ENCODE data around the gene TERT.
"Not testable (repeated sequence)": the region's sequence is repeated elsewhere in the genome, so short reads cannot be mapped to it uniquely, and the experiment has no call there.

Gene TERT

GRCh38 chr5:1293416-1294205, 1.3 kb downstream of the TERT start:
- no peak for DNase-seq

- DNase-seq: no peak
Observed at GRCh38 chr5:1292846-1293415, 1.9 kb downstream of the TERT start.

- no peak for DNase-seq
Observed at GRCh38 chr5:1292139-1292538, 2.7 kb downstream of the TERT start.

- DNase-seq: no peak
Observed at GRCh38 chr5:1291611-1292080, 3.2 kb downstream of the TERT start.

- DNase-seq: not testable (repeated sequence)
Observed at GRCh38 chr5:1290956-1291355, 3.9 kb downstream of the TERT start.

GRCh38 chr5:1289559-1289958, 5.3 kb downstream of the TERT start:
- not testable (repeated sequence) for DNase-seq

- no peak for DNase-seq
Observed at GRCh38 chr5:1288439-1289335, 6.2 kb downstream of the TERT start.

- no peak for DNase-seq
Observed at GRCh38 chr5:1285883-1286291, 9.0 kb downstream of the TERT start.

GRCh38 chr5:1285141-1285540, 9.7 kb downstream of the TERT start:
- DNase-seq: no peak

GRCh38 chr5:1284336-1284970, 10.4 kb downstream of the TERT start:
- not testable (repeated sequence) for DNase-seq

GRCh38 chr5:1283729-1284041, 11.2 kb downstream of the TERT start:
- not testable (repeated sequence) for DNase-seq

- DNase-seq: not testable (repeated sequence)
Observed at GRCh38 chr5:1282993-1283728, 11.7 kb downstream of the TERT start.

GRCh38 chr5:1282131-1282992, 12.5 kb downstream of the TERT start:
- DNase-seq: no peak

- no peak for DNase-seq
Observed at GRCh38 chr5:1281038-1281882, 13.6 kb downstream of the TERT start.

GRCh38 chr5:1280177-1281037, 14.5 kb downstream of the TERT start:
- no peak for DNase-seq

GRCh38 chr5:1279443-1280151, 15.3 kb downstream of the TERT start:
- DNase-seq: no peak

GRCh38 chr5:1278656-1279442, 16.0 kb downstream of the TERT start:
- no peak for DNase-seq

- no peak for DNase-seq
Observed at GRCh38 chr5:1278216-1278615, 16.7 kb downstream of the TERT start.
